ENCODE data around the gene KRTAP19-1.

GRCh38 chr21:30430170-30430655, 50.0 kb downstream of the KRTAP19-1 start, which contains the start of gene KRTAP13-4:
- TF ChIP-seq CTCF (IDR thresholded peaks at IDR 0.05) (no peak), EP300 (IDR thresholded peaks at IDR 0.05; ENCODE audit: low read depth) (no peak)
